OCI-M1 (cell line): ENCODE measurements around the gene HID1.

Source experiments
- DNase-seq: peaks from one replicate; lab custom pipeline; 2025; lab: John Stamatoyannopoulos, UW

The HID1 gene

DNA sequence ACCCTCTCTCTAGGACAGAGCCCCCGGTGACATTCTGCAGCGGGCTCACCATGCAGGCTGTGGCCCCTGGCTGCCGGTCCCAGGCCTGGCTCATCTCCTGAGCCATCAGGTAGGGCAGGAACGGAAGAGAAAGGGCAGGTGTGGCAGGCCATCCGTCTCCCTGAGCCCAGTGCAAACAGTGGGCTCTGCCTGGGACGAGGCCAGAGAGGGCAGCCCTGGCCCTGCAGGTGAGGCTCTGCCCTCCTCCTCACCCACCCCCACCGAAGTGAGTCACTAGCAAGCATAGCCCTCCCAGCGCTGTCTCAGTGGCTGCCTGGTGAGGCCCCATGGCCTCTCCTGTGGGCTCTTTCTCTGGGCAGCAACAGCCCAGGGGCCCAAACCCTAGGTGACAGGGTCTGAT, 22.4 kb downstream of the HID1 start:
- DNase-seq: no peak

DNA sequence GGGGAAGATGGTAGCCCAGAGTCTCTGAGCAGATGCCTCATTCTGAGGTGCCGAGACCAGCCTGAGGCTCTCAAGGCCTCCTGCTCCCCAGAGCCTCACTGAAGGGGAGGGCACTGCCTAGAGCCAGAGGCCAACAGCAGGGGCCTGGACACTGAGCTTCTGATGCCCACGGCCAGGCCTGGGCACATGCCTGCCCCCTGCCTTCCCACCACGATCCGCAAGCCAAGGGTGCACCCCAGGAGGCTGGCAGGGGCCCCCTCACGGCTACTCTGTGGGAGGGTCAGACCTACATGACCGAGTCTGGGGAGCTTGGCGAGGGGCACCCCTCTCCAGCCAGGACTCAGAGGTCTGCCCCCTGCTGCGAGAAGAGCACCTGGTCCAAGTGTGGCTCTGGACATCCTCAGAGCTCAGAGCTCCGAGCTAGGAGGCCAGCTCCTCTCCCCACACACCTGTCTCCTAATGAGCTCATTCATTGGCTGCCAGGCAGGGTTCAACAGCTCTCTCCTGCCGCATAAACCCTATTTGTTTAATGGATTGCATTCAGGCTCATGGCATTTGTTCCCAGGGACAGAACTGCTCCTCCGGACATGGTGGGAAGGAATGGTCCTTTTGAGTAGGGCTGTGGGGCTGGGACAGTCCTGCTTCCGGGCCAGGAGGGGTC, 23.0 kb downstream of the HID1 start:
- DNase-seq: no peak

DNA sequence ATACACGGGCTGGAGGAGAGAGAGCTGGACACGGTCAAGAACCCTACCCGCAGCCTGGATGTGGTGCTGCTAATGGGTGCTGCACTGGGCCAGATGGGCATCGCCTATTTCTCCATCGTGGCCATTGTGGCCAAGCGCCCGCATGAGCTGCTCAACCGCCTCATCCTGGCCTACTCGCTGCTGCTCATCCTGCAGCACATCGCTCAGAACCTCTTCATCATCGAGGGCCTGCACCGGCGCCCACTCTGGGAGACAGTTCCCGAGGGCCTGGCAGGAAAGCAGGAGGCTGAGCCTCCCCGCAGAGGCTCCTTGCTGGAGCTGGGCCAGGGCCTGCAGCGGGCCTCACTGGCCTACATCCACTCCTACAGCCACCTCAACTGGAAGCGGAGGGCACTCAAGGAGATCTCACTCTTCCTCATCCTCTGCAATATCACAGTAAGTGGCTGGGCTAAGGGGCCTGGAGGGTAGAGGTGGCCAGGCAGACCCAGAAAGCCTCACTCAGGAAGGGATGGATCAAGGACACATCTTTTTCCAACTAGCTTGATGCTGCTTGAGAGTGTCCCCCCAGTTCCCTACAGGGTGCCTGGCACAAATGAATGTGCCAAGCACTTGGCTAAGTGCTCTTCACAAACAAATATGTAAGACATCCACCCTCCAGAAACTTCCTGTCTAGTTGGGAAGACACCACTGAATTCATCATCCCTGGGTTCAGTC, 25.4 kb downstream of the HID1 start:
- DNase-seq: no peak

GRCh38 chr17:74946641-74947040, 25.9 kb downstream of the HID1 start:
- no peak for DNase-seq

GRCh38 chr17:74945543-74945942, 27.0 kb downstream of the HID1 start:
- no peak for DNase-seq

GRCh38 chr17:74943808-74944522, 28.6 kb downstream of the HID1 start:
- no peak for DNase-seq

- no peak for DNase-seq
Observed at GRCh38 chr17:74941128-74941725, 31.3 kb downstream of the HID1 start.

DNA sequence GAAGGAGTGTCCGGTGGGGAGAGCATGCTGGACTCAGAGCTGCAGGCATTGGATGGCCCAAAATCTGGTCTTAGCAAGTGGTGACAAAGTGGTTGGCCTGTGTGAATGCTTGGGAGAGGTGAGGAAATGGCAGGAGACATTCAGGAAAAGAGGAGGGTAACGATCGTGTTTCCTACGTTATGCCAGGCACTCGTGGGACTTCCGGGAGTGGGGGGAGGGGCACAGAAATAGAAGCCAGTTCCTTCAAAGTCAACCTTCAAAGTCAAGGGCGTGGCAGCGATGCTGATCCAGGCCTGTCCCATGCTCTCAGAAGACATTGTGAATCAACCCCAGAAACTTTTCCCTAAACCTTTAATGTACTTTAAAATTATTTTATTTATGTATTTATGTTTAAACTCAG, 33.0 kb downstream of the HID1 start:
- DNase-seq: no peak

DNA sequence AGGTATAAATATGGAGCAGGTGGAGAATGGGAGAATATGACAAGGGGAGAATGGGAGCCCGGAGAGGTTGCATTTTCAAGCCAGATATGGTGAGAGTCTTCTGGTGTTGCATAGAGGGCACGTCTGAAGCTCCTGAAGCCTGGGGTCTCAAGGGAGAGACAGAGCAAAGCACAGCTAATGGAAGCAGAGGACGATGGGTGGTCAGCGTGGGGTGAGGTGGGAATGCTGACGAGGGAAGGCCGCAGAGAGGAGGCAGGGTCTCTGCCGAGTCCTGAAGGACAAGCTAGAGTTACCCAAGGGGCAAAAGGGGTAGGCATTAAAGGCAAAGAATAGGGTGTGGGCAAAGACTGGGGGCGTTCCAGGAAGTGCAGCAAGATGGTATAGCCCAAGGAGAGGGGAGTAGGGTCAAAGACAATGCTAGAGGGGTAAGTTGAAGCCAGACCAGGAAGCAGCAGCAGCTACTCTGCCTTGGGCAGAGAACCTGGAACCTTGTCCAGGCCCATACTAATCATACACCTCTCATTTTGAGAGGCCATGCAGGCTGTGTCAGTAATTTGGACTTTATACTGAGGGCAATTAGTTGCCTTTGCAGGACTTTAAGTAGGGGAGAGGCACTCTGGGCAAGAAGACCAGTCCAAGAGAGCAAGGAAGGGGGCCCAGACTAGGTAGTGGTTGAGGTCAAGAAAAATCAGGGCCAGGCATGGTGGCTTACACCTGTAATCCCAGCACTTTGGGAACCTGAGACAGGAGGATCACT, 34.2 kb downstream of the HID1 start:
- DNase-seq: no peak

GRCh38 chr17:74937064-74938051, 35.2 kb downstream of the HID1 start:
- DNase-seq: no peak

- DNase-seq: no peak
Observed at GRCh38 chr17:74936470-74936799, 36.1 kb downstream of the HID1 start.

- no peak for DNase-seq
Observed at GRCh38 chr17:74935585-74936469, 36.7 kb downstream of the HID1 start, which contains the start of gene OTOP3. TSS of gene OTOP3 (plus strand) at chr17:74935898. CDS start at chr17:74935922, 24 bp downstream.

DNA sequence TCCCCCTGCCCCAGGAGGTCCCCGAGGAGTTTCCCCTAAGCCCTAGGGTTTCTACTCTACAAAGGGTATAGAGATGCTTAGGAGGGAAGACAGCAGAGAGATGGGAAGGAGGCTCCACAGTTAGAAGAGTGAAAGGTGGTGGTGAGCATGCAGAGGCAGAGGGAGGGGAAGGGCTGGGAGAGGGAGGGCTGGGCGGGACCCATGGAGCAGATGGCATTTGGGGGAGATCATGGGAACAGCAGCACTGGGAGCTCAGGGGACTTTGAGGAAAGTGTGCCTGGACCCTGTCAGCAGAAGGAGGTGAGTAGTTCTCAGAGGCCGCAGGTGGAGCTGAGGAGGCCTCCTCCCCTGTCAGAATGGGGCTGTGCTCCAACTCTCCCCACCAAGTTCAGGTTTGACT, 37.5 kb downstream of the HID1 start:
- DNase-seq: no peak

- DNase-seq: no peak
Observed at GRCh38 chr17:74930535-74931036, 42.0 kb downstream of the HID1 start.

DNA sequence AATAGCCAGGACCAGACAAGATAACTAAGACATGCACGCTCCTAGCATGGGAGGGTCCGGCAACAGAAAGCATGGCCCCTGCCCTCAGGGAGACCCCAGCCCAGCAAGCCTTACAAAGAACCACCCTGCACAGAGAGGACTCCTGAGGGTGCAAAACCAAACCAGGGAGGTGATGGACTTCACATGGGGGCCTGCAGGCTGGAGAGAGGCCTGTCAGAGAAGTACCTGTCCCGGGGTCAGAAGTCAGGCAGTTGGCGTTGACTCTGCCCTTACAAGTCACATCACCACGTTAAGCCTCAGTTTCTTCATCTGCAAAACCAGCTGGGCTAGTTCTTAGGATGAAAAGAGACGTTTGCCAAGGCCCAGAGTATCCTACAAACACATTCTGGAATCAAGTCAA, 43.8 kb downstream of the HID1 start:
- no peak for DNase-seq

DNA sequence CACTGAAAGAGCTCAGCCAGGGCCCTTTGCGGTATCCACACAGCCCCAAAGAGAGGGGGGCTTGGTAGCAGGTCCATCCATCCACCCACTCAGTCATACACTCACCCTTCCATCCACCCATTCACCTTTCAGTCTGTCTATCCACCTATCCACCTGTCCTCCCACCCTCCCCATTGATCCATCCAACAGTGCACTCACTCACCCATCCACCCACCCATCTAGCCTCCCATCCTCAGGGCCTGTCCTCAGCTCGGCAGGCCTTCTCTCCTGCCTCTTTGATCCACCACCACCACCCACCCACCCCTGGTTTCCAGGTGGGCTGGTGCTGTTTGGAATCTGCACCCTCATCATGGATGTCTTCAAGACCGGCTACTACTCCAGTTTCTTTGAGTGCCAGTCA, 47.3 kb downstream of the HID1 start:
- no peak for DNase-seq

- DNase-seq: peak; percentile 28
Observed at GRCh38 chr17:74924250-74924948, 48.2 kb downstream of the HID1 start, which contains the start of gene OTOP2. TSS of gene OTOP2 (plus strand) at chr17:74924273. CDS start at chr17:74924633, 360 bp downstream.

GRCh38 chr17:74923538-74924249, 48.9 kb downstream of the HID1 start:
- DNase-seq: peak; percentile 70
